ENCODE measurements around the gene FKBP1C.

GRCh38 chr6:63213325-63213724, 2.1 kb downstream of the FKBP1C start:
- TF ChIP-seq POLR2A (IDR thresholded peaks at IDR 0.05): no peak
- TF ChIP-seq, protein P1, sequence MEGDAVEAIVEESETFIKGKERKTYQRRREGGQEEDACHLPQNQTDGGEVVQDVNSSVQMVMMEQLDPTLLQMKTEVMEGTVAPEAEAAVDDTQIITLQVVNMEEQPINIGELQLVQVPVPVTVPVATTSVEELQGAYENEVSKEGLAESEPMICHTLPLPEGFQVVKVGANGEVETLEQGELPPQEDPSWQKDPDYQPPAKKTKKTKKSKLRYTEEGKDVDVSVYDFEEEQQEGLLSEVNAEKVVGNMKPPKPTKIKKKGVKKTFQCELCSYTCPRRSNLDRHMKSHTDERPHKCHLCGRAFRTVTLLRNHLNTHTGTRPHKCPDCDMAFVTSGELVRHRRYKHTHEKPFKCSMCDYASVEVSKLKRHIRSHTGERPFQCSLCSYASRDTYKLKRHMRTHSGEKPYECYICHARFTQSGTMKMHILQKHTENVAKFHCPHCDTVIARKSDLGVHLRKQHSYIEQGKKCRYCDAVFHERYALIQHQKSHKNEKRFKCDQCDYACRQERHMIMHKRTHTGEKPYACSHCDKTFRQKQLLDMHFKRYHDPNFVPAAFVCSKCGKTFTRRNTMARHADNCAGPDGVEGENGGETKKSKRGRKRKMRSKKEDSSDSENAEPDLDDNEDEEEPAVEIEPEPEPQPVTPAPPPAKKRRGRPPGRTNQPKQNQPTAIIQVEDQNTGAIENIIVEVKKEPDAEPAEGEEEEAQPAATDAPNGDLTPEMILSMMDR (IDR thresholded peaks at IDR 0.05): no peak
